GM19463 (cell line): ENCODE results near the gene PNPLA1.
"Not testable (repeated sequence)": the region's sequence is repeated elsewhere in the genome, so short reads cannot be mapped to it uniquely, and the experiment has no call there.

Experiments
- ATAC-seq: cut with Tn5 transposase; IDR thresholded peaks from one replicate; pipeline ENCODE4 v1.9.1; 2021; ENCODE audit warnings: mild to moderate bottlenecking, moderate library complexity; ENCODE audit not compliant: unreplicated experiment

Gene PNPLA1

DNA sequence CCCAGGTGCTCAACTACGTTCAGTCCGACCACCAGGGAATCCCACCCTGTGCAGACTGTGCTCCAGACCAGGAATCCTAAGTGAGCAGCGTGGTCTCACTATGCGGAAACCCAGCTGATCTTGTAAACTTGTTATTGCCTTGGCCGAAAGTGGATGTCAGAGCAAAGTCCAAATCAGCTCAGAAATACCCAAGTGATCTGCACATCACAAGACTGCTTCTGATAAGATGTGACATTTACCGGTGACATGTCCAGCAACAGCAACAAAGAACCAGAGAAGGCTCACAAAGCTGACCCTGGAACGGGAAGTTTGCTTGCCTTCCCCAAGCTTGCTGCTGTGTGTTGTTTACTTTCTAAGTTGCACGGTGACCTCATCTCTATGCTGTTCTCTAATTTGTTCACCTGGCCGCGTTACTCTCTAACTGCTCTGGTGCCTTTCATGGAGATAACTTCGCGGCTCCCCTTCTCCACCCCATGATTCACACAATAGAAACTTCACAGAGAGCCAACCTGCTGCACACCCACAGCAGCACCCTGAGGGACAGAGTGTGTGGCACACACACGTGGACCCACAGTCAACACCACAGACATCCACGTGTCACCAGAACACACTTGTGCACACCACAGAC, 65.1 kb downstream of the PNPLA1 start:
- no peak for ATAC-seq

DNA sequence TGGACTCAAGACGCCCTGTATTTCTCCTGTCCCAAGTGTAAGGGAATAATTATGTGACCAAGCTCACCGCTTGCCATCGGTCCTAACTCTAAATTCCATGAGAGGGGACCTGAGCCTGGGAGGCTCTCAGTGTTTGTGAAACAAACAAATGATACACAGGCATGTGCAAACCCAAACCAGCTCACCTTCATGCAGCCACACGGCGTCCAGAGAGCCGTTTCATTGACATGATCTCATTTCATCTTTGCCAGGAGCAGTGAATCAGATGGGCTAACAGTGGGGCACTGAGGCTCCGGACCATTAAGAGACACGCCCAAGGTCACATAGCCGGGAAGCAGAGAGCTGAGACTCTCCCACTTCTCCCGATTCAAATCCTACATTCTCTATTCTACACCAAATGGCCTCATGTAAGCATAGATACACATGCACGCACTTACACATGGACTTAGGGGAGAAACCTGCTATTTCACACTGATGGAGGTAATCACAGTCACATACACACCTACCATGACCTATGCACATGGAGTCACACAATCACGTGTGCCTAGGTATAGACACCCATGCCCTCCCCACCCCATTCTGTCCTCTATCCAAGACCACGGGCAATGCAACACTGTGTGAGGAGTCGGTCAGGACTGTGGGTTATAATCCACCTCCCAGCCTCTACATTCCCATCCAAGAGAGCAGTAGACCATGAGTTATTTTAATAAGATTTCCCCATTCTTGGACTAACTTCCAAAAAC, 65.8 kb downstream of the PNPLA1 start:
- ATAC-seq = no peak

DNA sequence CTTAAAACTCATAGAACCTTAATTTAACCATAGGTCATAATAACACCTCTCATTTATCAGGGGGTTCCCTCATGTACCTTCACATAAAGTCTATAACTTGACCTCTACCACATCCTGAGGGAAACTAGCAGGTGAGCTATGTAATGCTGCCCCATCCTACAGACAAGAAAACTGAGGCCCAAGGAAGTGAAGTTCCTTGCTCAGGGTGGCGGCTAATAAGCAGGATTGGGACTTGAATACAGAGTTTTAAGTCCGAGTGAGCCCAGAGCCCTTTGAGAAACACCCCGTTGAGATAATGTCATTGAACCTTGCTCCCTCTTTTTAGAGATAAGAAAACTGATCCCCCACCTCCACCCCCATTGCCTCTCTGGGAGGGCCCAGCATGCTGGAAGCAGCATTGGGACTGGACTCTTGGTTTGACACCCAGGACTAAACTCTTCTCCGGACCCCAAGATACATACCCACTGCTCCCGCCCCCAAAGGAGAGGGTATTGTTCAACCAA, 66.4 kb downstream of the PNPLA1 start:
- ATAC-seq = no peak

DNA sequence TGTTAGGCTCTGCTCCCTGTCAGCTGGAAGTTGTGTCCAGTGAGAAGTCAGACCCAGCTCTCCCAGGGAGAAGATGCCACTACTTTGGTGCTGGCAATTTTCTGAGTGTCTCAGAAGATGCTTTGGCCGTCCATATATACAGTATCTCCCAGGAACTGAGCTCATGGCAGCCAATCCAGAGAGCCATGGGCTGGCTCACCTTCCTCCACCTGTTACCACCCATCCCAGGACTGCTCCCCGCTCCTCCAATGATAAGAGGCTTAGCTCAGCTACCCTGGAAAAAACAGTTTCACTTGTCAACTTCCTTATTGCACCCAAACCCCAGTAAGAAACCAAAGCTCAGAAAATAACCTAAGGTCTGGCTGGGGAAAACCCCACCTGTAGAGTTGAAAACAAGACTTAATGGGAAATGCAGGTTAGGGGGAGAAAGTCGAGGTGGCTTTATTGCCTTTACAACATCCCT, 67.0 kb downstream of the PNPLA1 start, which contains the start of gene BNIP5:
BNIP5 (minus strand) TSS at position 110 of the 463 bp plus-strand sequence. CDS start 6,198 bp downstream, outside the sequence.
- ATAC-seq = no peak

DNA sequence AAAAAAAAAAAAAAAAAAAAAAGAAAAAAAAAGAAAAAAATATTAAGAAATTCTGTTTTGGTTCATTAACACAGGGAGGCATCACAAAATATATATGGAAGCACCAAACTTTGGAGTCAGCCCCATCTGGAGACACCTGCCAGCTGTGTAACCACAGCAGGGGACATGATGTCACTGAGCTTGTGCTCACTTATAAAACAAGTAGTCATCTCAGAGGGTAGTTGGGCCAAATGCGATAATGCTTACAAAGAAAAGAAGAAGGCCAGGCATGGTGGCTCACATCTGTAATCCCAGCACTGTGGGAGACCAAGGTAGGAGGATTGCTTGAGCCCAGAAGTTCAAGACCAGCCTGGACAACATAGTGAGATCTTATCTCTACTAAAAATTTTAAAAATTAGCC, 68.0 kb downstream of the PNPLA1 start:
- no peak for ATAC-seq

DNA sequence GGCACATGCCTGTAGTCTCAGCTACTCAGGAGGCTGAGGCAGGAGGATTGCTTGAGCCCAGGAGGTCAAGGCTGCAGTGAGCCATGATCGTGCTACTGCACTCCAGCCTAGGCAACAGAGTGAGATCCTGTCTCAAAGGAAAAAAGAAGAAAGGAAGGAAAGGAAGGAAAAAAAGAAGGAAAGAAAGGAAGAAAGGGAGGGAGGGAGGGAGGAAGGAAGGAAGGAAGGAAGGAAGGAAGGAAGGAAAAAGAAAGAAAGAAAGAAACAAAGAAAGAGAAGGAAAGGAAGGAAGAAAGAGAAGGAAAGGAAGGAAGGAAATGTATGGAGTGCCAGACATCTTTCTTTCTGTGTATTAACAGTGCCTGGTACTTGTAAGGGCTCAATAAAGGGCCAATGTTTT, 68.4 kb downstream of the PNPLA1 start:
- ATAC-seq = not testable (repeated sequence)

DNA sequence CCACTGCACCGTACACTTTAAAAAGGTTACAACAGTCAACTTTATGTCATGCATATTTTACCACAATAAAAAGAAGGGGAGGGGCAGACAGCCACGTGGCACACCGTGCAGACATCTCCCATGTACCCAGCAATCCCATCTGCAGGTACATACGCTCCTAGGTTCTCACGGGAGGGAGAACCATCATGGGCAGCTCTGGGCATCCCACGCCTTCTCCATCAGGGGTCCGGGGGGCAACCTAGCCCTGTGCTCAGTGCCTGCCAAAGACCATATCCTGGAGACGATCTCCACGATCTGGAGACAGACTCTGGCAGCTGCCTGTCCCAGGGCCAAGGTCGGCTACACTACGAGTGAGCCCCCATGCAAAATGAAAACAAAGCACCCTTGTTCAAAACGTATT, 69.3 kb downstream of the PNPLA1 start:
- no peak for ATAC-seq

DNA sequence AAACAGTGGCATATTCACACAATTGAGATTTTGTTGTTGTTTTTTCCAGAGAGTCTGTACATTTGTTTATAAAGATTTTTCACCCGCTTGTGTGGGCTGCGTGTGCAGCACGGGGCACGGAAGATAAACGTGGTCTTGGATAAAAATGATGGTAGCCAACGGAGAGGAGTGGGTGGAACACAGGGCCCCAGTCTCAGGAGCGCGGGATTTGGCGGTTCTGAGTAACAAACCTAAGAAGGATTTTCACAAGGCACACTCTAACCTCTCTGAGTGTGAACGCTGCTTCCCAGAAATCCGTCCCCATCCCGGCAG, 70.4 kb downstream of the PNPLA1 start:
- no peak for ATAC-seq

DNA sequence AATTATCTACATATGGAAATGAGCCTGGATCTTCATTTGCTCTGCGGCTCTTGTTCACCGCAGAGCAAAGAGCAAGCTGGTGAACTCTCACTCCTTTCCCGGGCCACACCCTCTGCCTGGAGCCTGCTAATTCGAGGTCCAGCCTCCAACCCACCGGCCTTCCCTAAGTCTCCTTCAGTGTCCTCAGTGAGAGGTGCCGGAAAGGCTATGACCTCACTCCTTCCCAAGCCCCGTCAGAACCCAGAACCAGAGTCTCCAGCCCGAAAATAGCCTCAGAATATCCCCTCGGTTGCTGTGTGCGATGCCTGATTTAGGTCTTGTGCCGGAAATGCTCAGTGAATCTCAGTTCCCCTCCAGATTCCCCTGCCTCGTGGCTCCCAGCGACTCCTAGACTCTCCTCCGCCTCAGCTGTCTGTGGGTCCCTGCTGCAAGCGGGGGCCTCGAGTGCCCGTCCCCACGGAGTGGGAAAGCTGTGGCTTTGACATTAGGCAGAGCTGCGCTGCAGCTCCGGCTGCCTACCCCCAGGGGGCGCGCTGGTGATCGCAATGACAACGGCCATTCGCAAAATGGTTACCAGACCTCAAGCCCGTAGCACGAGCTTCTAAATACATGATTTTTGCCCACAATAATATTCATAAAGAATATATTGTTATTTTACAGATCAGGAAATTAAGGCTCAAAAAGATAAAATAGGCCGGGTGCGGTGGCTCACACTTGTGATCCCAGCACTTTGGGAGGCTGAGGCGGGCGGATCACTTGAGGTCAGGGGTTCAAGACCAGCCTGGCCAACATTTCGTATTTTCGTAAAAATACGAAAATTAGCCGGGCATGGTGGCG, 71.0 kb downstream of the PNPLA1 start:
- peak; percentile 65 for ATAC-seq

DNA sequence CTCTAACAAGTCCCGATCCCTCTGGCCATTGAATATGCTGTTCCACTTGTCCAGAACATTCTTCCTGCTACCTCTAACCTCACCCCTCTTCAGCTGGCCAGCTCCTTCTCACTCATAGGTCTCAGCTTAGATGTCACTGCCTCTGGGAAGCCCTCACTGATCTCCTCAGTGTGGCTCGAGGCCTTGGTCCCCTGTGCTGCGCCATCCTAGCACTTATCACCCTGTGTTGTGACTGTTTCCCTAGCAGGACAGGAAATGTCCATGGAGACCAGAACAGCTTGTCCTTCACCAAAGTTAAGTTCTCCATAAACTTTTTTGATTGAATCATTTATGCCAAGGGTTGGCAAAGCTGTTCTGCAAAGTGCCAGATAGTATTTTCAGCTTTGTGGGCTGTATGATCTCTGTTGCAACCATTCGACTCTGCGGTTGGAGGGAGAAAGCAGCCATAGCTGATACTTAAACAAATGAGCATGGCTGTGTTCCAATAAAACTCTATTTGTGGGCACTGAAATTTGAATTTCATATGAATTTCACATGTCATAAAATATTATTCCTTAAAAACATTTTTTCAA, 73.3 kb downstream of the PNPLA1 start:
- ATAC-seq = no peak

DNA sequence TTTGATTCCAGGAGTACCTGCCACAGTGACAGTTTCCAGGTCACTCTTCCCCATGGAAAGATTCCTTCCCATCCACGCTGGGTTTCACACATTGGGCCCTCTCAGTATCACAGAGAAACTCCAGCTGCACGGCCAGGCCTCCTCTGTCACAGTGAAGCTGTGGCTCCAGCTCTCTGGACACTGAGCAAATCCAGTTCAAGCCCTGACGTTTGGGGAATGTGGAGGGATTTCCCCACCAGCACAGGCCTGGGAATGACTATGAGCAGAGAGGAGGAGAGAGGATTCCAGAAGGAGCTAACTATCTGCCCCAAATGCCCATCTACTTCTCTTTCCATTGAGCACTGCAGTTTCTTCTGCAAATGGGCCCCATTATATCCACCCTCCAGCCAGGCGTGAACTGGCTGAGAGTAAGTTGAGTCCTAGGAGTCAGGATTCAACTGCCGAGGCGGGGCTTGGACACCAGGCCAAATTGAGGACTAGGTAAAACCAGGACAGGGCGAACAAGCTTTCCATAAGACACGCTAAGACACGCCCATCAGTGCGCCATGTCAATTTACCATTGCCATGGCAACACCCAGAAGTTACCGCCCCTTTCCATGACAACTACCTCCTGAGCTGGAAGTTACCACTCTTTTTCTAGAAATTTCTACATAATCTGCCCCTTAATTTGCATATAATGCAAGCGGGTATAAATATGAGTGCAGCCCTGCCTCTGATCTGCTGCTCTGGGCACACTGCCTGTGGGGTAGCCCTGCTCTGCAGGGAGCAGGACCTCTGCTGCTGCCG, 76.0 kb downstream of the PNPLA1 start:
- ATAC-seq = no peak

DNA sequence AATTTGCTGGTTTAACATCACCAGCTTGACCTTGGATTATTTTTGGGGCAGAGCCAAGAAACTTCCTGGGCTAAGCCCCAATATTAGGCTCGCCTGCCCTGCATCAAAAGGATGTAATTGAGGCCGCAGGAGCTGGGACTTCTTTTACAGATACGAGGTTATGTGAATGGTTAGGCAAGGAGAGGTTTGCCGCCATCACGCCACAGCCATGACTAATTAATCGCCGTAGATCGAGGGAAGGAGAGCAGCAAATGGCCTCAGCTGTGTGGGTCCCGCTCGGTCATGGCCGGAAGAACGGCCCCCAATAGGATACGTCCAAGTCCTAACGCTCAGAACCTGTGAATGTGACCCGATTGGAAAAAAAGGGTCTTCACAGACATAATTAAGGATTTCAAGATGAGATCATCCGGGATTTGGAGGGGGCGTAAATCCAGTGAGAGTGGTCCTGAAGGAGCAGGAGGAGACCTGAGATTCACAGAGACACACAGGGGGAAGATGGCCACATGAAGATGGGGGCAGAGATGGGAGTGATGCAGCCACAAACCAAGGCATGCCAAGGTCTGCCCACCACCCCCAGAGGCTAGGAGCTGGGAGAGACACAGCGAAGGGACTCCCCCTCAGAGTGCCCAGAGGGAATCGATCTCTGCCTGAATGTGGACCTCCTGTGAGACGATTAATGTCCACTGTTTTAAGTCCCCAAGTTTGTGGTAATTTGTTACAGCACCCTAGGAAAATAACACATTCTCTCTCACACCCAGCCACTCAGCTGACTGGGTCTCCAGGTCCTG, 76.8 kb downstream of the PNPLA1 start:
- no peak for ATAC-seq

DNA sequence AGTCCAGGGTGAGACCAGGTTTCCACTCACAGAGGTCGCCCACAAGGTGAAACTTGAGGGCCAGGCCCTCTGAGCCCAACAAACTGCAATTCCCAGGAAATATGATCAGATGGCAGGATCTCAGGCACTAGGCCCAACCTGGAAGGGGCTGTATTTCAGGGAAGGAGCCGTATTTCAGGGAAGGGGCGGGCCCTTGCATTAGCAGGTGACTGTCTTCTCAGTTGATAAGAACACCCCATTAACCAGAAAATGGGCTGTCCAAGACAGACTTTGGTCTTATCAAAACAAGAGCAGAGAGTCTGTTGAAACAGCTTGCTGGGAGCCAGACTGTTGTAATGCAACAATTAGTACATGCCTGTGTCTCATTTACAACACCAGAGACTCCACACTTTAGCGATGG, 77.8 kb downstream of the PNPLA1 start:
- ATAC-seq = no peak

DNA sequence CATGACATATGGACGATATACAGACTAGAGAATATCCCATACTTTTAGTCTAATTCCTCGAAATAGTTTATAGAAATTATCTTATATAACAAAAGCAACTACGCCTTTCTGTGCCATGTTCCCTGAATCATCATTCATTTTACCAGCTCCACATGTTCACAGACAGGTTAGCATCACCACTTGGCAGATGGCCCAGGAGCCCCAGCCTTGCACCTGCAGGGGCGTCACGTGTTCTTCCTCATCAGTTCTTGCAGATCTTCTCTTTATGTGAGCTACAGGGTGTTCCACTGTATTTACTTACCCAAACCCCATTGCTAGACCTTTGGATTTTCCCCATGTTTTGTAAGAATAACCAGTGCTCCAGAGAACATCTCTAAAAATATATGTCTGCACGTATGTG, 79.4 kb downstream of the PNPLA1 start:
- ATAC-seq = no peak

DNA sequence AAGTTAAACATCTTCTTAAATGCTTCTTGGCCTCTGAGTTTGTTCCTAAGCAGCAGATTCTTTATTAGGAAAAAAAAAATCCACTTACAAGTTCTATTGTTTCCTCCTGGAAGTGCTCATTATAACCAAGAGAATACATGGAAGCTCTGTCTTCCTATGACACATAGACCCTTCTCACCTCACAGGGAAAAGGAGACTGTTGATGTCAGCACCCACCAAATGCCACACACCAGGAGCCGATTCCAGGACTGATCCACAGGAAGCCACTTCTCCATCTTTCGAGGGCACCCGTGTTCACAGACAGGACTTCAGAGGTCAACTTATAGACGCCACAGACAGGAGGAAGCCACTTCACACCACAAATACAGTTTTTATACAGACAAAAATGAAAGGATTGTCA, 80.2 kb downstream of the PNPLA1 start:
- no peak for ATAC-seq

DNA sequence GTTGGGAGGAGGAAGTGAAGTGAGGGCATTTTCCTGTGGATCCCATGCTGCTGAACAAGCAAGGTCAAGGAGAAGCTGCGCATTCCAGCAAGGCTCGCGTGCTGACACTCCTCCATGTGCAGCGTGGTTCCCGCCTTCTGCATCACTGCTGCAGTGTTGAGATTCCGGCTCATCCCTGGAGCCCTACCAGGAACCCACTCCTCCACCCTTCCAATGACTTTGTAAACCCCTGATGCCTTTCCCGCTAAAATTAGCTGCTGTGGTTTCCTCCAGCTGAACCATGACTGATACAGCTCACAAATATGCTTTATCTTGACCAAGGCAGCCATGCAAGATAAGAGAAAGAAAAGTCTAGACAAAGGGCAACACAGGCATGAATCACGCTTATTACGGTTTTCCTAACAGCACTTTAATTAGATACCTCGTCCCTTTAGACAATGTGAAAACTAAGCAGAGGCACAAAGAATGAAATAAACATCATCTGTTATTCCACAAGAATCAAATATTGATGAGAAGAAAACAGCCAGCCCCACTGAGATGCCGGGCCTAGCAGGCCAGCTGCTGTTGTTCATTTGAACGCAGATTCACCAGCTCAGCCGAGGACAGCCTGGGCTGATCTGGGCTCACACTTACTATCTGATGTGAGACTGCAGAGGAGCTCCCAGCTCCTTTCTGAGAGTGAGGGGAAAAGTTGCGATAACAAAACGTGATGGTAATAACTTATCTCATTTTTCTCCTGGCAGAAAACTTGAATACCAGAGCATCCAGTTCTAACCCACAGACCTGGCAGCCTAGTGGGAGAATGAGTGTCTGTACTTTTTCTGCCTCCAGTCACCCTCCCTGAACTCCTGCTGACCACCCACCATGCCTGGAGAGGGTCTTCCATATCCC, 81.1 kb downstream of the PNPLA1 start:
- ATAC-seq = no peak

DNA sequence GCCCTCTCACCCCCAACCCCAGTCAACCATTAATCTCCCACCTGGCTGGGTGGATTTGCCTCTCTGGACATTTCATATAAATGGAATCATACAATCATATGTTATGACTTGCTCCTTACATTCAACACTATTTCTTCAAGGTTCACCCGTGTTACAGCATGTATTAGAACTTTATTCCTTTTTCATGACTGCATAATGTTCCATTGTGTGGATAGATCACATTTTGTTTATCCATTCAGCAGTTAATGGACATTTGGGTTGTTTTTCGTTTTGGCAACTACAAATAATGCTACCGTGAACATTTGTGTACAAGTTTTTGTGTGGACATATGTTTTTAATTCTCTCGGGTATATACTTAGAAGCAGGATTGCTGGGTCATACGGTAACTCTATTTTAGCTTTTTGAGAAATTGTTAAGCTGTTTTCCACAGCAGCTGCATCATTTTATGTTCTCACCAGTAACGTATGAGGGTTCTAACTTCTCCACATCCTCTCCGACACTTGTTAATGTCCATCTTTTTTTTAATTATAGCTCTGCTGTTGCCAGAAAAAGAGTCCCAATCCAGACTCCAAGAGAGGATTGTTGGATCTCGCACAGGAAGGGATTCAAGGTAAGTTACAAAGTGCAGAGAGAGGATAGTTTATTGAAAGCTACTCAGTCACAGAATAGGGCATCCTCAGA, 82.8 kb downstream of the PNPLA1 start:
- ATAC-seq = no peak

DNA sequence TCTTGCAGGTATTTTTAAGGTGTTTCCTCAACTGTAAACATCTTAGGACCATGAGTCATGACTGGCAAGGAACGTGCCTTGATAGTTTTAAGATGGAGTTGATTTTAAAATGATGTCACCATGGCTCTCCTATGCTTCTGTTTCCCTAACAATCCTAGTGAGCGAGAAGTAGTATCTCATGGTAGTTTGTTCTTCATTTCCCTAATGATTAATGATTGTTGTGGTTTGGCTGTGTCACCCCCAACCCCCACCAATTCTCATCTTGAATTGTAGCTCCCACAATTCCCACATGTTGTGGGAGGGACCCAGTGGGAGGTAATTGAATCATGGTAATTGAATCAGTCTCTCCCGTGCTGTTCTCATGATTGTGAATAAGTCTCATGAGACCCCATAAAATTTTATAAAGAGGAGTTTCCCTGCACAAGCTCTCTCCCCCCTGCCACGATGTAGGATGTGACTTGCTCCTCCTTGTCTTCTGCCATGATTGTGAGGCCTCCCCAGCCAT, 83.6 kb downstream of the PNPLA1 start:
- no peak for ATAC-seq
